AG09309 (cell line): ENCODE results near the gene CLDN1.

Experiments used
- DNase-seq: peaks from one replicate; pipeline ENCODE4 v3.0.0-alpha.2; 2010; ENCODE audit warnings: low read depth
- H3K4me3 ChIP-seq: 2 replicates; pipeline ENCODE4 v1.5.1; 2011; ENCODE audit warnings: mild to moderate bottlenecking, low read depth, low read length, moderate library complexity; ENCODE audit not compliant: control insufficient read depth
- CTCF ChIP-seq: IDR thresholded peaks from 2 replicates; pipeline ENCODE4 v1.5.1; 2011; ENCODE audit warnings: mild to moderate bottlenecking, low read depth, low read length, inconsistent platforms; ENCODE audit not compliant: insufficient read depth, control insufficient read depth; ENCODE audit errors: missing control alignments

CLDN1 gene

GRCh38 chr3:190291994-190292584, 30.2 kb downstream of the CLDN1 start:
- no peak for TF ChIP-seq CTCF
- DNase-seq = no peak
- no peak overlapping the region for H3K4me3 ChIP-seq

- H3K4me3 ChIP-seq = no peak overlapping the region
- no peak for TF ChIP-seq CTCF
- no peak for DNase-seq
Observed at GRCh38 chr3:190289989-190290388, 32.3 kb downstream of the CLDN1 start.

- no peak overlapping the region for H3K4me3 ChIP-seq
- TF ChIP-seq CTCF = no peak
- DNase-seq = no peak
Observed at GRCh38 chr3:190288836-190289235, 33.4 kb downstream of the CLDN1 start.

- DNase-seq = no peak
- no peak for TF ChIP-seq CTCF
Observed at GRCh38 chr3:190286014-190286413, 36.2 kb downstream of the CLDN1 start.

DNA sequence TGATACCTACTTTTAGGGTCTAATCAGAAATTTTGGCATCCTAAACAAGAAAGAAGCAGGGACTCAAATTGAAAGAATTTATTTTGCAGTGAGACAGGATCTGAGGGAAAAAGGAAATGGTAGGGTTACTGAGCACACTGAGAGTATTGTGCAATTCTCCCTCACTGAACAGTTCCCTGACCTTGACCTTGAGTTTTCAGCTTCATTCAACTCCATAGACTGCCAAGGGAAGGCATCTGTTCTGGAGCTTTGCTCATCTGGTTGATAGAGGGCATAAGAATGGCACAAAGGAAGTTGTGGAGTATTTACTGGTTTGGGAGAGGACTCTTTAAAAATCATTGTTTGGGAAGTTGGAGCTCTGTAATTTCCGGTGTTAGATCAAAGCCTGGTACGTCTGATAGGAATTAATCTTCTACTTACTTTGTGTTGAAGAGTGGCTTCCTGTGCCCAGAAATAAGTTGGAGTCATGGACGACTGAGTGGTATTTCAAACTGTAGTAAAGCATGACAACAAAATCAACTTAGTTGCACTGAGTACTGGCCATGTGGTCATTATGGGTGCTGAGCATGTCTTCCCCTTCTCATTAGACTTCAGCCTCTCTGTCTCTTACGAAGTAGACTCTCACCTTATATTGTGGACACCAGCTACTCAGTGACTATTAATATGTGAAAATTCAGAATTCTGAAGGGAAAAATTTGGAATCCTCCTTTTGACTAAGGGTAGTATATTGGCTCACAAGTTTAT, 40.8 kb downstream of the CLDN1 start:
- H3K4me3 ChIP-seq = no peak overlapping the region
- DNase-seq = no peak
- no peak for TF ChIP-seq CTCF

More at GRCh38 chr3:190286014-190286413, 36.2 kb downstream of the CLDN1 start:
- H3K4me3 ChIP-seq = no peak overlapping the region

GRCh38 chr3:190279690-190280089, 42.6 kb downstream of the CLDN1 start:
- H3K4me3 ChIP-seq = no peak overlapping the region
- no peak for DNase-seq
- TF ChIP-seq CTCF = no peak
